GM19193 (cell line): ENCODE results near the gene DYNLRB1.
A peak's percentile ranks its signal among the peaks of the same experiment; 100 is the strongest.

Source experiments
- POLR2A ChIP-seq: IDR thresholded peaks from 4 replicates; pipeline ENCODE4 v1.6.1; 2011; ENCODE audit not compliant: insufficient read depth, insufficient read length; ENCODE audit errors: extremely low read depth

The DYNLRB1 gene

DNA sequence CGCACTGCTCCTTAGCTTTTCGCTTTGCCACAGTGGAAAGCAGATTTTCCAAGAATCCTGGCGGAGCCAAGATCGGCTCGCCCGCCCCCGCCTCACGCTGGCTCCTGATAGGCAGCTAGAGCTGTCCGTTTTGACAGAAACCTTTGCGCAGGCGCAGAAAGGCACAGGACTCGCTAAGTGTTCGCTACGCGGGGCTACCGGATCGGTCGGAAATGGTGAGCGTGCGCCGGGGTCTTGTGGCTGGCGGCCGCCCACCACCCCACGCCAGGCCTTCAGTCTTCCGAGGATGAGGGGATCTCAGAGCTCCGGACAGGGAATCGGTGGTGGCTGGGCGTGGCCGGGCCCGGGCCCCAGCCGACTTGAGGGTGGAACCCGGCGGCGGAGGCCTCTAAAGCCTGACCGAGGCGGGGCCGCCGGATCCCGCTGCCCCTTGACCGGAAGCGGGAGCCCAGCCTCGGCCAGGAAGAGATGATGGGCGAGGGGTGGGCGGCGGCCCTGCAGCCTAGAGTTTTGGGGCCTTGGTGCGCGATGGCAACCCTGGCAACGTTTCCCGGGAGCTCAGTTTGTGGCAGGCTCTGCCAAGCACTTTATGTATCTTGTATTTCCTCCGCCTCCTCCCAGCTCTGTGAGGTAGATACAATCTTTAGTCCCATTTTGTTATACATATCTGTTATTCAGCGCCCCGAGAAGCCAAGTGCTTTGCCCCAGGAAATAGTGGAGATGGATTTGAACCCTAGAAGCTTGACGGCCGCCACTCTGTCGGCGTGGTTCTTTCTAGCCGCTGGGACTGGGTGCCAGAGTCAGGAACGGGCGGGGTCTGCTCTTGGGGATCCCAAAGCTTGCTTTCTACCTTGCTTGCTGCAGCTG is at the start of gene DYNLRB1:
Gene DYNLRB1 (plus strand): TSS at position 176 of the 867 bp plus-strand sequence. CDS start 37 bp downstream, at position 213.
- TF ChIP-seq POLR2A, result peak; percentile 71

DNA sequence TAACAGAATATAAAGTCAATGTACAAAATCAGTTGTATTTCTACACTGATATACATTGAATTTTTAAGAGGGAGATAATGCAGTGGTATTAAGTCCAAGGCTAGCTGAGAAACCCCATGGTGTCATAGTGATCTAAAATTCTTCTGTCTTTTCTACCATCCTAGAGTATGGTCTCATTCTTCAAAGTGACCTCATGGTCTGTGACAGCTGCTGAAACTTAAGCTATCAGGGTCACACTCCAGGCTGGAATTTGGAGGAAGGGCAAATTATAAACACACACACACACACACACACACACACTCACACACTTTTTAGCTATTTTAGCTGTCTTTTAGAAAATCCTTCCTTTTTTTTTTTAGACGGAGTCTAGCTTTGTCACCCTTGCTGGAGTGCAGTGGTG is 47.3 kb upstream of the DYNLRB1 start:
- TF ChIP-seq POLR2A, result no peak

DNA sequence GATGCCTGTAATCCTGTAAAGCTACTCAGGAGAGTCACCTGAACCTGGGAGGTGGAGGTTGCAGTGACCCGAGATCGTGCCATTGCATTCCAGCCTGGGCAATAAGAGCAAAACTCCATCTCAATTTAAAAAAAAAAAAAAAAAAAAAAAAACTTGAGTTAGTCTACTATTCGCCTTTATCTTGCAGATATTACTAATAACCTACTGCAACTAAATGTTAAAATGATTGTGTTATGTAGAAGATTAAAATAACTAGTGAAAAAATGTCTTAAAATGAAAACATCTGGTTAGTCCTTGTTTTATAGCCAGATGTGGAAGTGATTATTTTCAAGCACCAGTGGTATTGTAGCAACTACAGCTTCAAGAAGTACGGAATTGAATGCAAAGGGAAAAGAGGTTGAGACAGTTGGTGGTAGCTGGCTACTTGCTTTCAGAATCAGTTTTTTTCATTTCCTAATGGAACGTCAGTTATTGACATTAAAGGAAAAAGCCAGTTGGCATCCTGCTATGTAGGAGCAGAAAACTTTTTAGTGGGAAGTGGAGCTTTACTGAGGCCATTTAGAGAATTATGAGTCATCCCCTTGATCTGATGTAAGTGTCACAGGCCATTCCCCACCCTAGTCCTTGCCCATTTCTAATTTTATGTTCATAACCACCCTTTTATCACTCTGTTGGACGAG is 43.8 kb upstream of the DYNLRB1 start:
- TF ChIP-seq POLR2A, result no peak

DNA sequence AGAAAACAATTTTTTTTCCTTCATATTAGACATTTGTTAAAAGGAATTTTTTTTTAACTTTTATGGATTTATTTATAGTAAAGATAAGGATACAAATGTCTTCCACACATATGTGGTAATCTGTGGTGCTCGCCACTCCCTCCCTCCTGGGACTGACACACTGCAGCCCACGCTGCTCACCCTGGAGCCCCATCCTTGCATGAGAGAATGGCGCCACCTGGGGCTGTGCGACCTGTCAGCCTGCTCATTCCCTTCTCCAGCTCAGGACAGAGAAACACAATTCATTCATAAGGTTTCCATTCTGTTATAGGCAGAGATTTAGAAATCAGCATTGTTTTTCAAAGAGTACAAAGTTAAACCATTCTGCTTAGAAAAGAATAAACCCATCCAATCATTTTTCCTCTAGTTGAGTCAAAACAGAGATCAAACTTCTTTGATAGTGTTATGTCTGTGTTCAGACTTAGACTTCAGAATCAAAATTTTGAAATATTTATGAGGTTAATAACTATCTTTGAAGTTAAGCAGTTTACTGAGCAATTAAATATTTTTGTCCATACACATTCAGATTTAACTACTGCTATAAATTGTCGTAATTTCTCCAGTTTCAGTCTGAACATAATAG is 42.8 kb upstream of the DYNLRB1 start:
- no peak for TF ChIP-seq POLR2A

DNA sequence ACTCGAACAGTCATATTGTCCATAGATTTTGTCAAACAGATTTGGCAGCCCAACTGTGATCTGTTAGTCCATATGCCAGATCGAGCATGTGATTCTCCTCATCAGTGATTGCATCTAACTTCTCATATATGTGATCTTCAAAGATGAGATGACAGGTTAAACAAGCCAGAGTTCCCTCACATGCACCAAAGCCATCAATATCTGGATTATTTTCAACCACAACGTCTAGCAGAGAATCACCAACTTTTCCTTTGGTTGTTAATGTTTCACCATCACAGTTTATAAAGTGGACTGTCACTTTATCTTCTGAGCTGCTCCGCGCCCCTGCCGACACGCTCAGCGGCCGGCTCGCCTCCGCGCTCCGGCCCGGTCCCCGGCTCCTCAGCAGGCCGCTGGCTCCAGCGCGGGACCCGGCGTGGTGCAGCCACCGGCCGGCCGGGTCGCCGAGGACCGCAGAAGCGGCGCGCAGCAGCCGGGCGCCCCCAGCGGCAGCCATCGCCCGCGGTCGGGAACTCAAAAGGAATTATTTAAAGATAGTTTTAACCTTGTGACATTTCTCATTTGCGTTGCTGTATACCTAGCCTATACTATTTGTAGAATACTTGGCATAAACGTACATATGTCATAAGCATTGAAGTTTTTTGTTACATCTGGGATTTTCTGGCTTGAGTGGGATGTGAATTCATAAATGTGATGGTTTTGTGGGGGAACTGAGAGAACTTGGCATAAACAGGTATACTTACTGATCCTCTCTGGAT is 40.1 kb upstream of the DYNLRB1 start:
- TF ChIP-seq POLR2A, result no peak

DNA sequence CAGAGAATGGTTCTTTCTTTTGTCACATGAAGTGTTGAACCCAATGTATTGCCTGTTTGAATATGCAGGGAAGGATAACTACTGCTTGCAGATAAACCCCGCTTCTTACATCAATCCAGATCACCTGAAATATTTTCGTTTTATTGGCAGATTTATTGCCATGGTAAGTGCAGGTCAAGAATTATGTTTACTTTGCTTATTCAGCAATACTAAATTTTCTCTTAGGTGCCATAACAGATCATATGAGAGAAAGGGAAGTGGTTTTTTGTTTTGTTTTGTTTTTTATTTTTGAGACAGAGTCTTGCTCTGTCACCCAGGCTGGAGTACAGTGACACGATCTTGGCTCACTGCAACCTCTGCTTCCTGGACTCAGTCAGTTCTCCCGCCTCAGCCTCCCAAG is 36.6 kb upstream of the DYNLRB1 start:
- TF ChIP-seq POLR2A, result no peak

DNA sequence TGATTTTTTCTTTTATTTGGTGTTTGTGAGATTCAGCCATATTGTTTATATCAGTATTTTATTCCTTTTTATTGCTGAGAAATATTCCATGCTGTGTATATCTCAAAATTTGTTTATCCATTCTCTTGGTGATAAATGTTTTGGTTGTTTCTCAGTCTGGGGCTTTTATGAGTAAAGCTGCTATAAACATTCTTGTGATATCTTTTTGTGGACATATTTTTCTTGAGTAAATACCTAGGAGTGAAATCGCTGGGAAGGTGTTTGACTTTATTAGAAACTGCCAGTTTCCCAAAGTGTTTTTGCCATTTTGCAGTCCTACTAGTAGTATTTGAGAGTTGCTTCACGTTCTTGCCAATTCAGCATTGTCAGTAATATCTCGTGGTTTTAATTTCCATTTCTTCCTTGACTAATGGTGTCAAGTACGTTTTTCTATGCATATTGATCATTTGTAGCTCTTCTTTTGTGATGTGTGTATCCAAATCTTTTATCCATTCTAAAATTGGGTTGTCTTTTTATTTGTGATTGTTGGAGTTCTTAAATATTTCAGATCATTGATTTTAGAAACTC is 31.1 kb upstream of the DYNLRB1 start:
- no peak for TF ChIP-seq POLR2A

DNA sequence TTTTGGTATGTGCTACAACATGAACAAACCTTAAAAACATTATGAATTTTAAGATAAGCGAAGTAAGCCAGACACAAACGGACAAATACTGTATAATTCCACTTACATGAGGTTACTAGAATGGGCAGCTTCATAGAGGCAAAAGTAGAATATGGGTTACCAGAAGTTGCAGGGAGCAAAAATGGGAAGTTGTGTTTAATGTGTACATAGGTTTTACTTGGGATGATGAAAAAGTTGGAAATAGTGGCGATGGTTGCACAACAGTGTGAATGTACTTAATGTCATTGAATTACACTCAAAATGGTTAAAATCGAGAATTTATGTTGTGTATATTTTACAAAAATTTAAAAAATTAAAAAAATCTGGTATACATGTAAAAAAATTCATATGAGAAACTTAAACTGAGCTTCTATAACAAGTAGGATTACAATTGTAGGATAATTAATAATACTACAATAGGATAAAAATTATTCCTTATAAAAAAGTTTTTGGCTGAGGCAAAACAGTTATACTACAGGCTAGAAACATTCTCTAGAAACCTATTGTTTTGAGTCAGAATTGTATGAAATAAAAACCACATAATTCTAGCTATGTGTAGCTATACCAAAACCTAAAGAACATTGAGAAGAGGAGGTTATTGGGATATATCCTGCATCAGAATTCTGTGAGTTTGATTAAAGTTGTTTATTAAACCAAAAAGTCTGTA is 24.8 kb upstream of the DYNLRB1 start:
- TF ChIP-seq POLR2A, result no peak

DNA sequence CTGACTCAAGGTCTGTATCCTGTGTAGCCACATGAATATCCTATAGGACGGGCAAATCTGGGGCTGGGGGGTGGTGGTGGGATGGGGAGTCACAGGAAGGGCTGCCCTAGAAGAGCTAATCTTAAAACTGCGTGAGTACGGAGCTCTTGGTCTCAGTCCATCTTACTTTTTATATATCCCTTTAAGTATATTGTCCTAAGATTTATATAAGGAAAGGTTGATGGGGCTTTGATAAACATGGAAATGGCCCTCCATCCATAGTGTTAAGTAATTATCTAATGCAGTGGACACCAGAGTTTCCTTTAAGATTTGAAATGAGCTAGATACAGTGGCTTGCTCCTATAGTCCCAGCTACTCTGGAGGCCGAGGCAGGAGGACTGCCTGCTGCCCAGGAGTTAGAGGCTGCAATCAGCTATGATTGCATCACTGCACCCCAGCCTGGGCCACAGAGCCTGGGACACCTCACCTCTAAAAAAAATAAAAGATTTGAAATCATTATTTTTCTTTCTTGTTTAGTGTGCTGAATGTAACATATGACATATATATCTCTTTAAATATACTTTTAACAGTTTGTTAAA is 24.2 kb upstream of the DYNLRB1 start:
- no peak for TF ChIP-seq POLR2A

DNA sequence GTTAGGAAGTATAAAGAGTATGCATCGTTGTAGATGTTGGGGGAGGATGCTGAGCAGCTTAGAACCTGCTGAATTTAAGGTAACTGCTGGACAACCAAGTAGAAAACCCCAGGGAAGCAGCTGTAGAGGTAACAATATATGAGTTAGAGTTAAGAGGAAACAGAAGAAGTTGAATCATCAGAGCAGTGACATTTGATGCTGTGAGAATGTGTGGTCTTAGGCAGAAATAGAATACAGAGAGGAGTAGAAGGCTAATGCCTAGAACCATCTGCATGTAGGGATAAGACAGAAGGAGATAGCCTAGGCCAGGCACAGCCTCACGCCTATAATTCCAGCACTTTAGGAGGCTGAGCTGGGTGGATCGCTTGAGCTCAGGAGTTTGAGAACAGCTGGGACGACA is 22.6 kb upstream of the DYNLRB1 start:
- no peak for TF ChIP-seq POLR2A

DNA sequence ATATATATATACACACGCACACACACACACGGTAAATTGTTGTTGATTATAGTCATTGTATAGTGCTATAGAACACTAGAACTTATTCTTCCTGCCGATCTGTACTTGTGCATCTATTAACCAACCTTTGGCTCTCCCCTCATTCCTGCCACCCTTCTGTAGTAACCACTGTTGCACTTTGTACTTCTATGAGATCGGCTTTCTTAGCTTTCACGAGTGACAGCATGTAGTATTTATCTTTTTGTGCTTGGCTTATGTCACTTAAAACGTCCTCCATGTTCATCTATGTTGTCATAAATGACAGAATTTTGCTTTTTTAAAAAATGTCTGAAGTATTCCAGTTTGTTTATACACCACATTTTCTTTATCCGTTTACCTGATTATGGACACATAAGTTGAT is 20.9 kb upstream of the DYNLRB1 start:
- TF ChIP-seq POLR2A, result no peak

DNA sequence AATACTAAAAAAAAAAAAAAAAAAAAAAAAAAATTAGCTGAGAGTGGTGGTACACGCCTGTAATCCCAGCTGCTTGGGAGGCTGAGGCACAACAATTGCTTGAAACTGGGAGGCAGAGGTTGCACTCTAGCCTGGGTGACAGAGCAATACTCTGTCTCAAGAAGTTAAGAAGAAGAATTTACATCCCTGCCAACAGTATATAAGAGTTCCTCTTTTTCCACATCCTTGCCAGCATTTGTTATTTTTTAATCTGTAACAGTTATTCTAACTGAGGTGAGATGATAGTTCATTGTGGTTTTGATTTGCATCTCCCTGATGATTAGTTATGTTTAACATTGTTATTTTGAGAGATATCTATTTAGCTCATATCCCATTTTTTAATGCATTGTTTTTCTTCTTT is 20.3 kb upstream of the DYNLRB1 start:
- no peak for TF ChIP-seq POLR2A

DNA sequence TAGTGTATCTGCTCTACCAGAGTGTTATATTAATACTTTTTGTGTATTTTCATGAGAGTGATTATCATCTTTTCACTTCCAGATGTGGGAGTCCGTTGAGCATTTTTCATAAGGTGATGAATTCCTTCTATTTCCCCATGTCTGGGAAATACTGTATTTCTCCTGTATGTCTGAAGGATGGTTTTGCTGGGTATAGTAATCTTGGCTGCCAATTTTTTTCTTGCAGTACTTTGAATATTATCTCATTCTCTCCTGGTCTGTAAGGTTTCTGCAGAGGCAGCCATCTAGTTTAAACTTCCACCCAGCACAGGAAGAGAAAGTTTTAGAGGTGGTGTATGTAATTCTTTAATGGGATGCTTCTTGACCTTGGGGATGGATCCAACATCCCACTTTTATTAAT is 15.4 kb upstream of the DYNLRB1 start:
- TF ChIP-seq POLR2A, result no peak

DNA sequence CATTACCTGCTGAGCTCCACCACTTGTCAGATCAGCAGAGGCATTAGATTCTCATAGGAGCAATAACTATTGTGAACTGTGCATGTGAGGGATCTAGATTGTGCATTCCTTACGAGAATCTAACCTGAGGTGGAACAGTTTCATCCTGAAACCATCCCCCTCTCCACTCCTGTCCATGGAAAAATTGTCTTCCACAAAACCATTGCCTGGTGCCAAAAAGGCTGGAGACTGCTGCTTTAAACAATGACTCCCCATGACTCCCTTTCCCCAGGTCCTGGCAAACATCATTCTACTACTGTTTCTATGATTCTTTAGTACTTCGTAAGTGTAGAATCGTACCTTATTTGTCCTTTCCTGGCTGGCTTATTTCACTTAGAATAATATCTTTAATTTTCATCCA is 9.7 kb upstream of the DYNLRB1 start:
- no peak for TF ChIP-seq POLR2A
